ENCODE measurements around the gene SH3GLB2.
"Not testable (repeated sequence)": the region's sequence is repeated elsewhere in the genome, so short reads cannot be mapped to it uniquely, and the experiment has no call there.

The SH3GLB2 gene

GRCh38 chr9:129058965-129059795, 31.0 kb upstream of the SH3GLB2 start:
- in situ Hi-C loops (cut with HindIII; ENCODE audit: low pct_ligation_motif_present, low pct_unique_long_range_greater_than_20kb, low sequenced_read_pairs): no loop called here

GRCh38 chr9:129054163-129054851, 26.2 kb upstream of the SH3GLB2 start:
- DNase-seq: no peak
- in situ Hi-C loops (cut with HindIII; ENCODE audit: low pct_ligation_motif_present, low pct_unique_long_range_greater_than_20kb, low sequenced_read_pairs): no loop called here

More at GRCh38 chr9:129058965-129059795, 31.0 kb upstream of the SH3GLB2 start:
- DNase-seq: peak; percentile 48

- in situ Hi-C loops (cut with HindIII; ENCODE audit: low pct_ligation_motif_present, low pct_unique_long_range_greater_than_20kb, low sequenced_read_pairs): no loop called here
- no peak for DNase-seq
These were observed 24.9 kb upstream of the SH3GLB2 start for GRCh38 chr9:129053020-129053419.

DNA sequence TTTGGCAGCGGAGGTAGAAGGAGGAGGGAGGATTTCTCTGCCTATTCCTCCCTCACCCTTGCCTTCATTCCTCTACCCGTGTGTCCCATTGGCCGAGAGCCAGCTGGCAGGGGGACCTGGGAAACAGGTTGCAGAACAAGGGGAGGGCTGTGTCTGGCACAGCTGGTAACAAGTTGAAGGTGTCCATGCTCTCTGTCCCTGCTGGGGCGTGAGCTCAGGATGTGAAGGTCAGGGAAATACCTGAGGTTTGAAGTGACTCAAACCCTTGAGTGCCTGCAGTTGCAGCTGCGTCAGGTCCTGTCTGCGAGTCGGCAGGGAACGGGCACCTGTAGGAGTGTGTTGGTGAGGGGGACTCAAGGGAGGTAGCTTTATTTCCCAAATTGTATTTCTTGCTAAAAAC, 24.5 kb upstream of the SH3GLB2 start:
- in situ Hi-C loops (cut with HindIII; ENCODE audit: low pct_ligation_motif_present, low pct_unique_long_range_greater_than_20kb, low sequenced_read_pairs): no loop called here
- no peak for DNase-seq

DNA sequence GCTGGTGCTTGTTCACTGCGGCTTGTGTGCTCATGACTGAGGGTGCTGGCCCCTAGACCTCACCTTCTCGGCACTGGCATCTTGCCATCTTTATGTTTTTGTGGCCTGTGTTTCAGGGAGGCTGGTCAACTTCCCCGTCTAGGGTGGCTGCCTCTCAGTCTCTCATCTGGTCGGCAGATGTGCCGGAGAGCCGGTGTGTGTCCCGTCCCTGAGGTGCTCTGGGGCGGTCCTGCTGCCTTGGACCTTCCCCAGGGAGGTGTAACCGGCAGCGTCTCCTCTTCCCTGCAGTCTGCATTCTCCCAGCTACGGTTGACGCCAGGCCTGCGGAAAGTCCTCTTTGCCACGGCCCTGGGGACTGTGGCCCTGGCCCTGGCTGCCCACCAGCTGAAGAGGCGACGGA, 13.9 kb upstream of the SH3GLB2 start:
- in situ Hi-C loops (cut with HindIII; ENCODE audit: low pct_ligation_motif_present, low pct_unique_long_range_greater_than_20kb, low sequenced_read_pairs): no loop called here
- no peak for DNase-seq

DNA sequence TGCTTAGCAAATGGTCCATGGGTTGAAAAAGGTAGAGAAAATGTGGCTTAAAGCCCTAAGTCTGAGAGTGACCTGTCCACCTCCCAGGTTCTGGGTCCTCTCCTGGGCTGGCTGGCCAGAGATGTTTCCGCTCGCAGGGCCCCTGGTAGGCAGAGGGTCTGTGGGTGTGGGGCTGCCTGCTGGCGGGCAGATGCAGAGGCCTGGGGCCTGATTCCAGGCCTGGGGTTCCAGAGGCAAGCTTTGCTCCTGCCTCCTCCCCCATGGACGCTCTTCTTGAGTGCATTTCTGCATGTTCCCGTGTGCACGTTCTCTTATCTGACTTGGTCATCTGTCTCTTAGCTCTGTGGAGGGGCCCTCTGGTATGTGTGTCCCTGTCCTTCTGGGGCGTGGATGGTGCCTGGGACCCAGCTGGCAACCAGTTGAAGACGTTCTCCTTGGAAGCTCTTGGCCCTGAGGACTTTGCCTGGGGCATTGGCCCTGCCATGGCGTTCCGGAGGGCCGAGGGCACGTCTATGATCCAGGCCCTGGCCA, 12.0 kb upstream of the SH3GLB2 start:
- DNase-seq: no peak
- in situ Hi-C loops (cut with HindIII; ENCODE audit: low pct_ligation_motif_present, low pct_unique_long_range_greater_than_20kb, low sequenced_read_pairs): no loop called here

- in situ Hi-C loops (cut with HindIII; ENCODE audit: low pct_ligation_motif_present, low pct_unique_long_range_greater_than_20kb, low sequenced_read_pairs): no loop called here
- no peak for DNase-seq
These were observed 10.2 kb upstream of the SH3GLB2 start for GRCh38 chr9:129038109-129038852.

DNA sequence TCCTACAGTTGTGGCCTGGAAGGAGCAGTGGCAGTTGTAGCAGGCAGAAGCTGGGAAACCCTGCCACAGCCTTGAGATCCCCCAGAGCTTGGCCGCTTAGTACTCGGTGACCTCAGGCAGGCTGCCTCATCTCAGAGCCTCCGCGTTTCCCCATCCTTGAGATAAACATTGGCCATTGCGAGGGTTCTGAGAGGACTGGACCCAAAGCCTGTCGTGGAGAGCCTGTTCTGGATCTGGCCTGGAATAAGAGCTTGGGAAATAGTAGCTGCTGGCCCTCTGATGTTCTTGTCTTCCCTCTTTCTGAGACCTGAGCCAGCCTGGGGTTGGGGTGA, 9.6 kb upstream of the SH3GLB2 start:
- DNase-seq: no peak
- in situ Hi-C loops (cut with HindIII; ENCODE audit: low pct_ligation_motif_present, low pct_unique_long_range_greater_than_20kb, low sequenced_read_pairs): no loop called here

DNA sequence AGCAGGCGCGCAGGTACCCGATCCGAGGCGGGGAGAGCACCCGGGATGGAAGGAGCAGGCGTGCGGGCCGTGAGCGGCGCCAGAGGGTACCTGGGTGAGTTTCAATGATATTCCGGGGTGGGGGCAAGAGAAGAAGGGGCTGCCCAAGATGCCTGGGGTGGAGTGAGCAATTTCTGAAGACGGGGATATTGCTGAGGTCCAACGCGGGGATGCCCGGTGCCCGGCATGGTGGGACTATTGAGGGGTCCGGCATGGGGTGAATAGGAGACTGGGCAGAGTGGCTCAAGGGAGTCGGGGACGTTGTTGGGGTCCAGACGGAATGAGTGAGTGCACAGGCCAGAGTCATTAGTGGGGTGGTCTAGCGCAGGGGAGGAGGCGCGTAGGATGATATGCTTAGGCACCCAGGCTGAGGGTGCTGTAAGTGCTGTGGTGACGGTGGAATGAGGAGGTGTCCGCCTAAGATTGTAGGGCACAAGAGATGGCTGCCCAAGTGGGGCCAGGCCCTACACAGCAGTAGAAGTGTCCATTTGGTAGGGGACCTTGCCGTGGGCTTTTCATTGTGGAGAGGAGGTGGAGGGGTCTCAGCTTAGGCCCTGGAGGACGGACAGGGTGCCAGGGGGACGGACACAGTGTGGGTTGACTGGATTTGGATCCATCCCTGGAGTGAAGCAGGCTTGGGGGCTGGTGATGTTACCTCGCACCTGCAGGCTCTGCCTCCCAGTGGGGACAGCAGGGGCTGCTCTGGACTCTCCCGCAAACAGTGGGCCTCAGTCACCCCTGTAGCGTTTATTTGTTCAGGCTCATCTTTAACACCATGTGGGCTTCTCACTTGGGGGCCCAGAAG, 9.0 kb upstream of the SH3GLB2 start:
- DNase-seq: no peak
- in situ Hi-C loops (cut with HindIII; ENCODE audit: low pct_ligation_motif_present, low pct_unique_long_range_greater_than_20kb, low sequenced_read_pairs): no loop called here

DNA sequence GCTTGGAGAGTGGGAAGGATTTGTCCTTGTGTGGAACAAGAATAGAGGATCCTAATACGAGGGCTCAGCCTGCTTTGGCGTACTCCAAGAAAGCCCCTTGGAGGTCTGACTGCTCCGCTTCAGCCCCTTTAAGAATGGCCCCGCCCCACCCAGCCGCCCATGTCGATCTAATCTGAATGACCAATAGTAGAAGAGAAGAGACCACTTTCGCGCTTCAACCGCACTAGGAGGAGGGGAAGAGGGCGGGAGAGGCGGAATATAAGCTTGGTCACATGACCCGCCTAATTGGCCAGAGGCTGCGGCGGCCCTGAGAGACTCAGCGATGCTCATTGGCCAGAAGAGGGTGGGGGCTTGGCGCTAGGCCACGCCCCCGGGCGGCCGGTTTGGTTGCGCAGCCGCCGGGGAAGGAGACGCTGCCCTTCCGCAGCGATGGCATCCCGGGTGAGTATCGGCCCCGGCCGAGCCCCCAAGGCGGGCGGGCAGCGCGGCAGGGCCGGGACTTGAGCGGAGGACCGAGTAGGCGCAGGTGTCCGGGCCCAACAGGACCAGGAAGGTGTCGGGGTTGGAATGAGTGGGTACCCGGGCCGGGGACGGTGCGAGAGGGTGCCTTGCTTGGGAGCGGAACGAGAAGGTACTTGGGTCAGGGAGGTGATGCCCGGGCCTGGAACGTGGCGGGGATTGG, 8.3 kb upstream of the SH3GLB2 start, which contains the start of gene MIGA2:
MIGA2 (plus strand) TSS at position 386 of the 682 bp plus-strand sequence. CDS start 3,969 bp downstream, outside the sequence.
- peak; percentile 97 for DNase-seq
- in situ Hi-C loops (cut with HindIII; ENCODE audit: low pct_ligation_motif_present, low pct_unique_long_range_greater_than_20kb, low sequenced_read_pairs): no loop called here

DNA sequence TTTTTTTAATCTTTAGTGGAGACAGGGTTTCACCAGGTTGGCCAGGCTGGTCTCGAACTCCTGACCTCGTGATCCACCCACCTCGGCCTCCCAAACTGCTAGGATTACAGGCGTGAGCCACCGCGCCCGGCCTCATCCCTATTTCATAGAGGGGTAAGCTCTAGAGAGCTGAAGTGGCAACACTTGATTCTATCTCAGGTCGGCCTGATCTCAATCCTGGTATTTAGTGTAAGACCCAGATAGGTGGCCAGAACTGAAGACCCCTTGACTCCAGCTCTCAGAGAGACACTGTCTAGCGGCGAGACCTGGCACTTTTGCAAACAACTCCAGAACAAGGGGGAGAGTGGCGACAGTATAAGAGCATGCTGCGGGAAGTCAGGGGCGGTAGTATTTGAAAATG, 7.7 kb upstream of the SH3GLB2 start:
- in situ Hi-C loops (cut with HindIII; ENCODE audit: low pct_ligation_motif_present, low pct_unique_long_range_greater_than_20kb, low sequenced_read_pairs): not testable (repeated sequence)

DNA sequence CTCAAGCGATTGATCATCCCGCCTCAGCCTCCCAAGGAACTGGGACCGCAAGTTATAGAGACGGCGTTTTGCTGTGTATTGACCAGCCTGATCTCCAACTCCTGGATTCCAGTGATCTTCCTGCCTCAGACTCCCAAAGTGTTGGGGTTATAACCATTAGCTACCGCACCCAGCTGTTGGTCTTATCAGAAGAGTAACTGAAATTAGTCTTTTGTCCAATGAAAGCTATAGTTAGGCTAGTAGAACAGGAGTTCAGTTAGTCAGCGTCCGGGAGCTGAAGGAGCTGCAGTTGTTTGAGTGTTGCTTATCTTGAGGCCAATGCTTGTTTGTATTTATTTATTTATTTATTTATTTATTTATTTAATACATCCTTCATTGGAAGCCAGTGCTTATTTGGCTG, 5.1 kb upstream of the SH3GLB2 start:
- in situ Hi-C loops (cut with HindIII; ENCODE audit: low pct_ligation_motif_present, low pct_unique_long_range_greater_than_20kb, low sequenced_read_pairs): no loop called here
- no peak for DNase-seq

More for the DNA sequence above, 7.7 kb upstream of the SH3GLB2 start:
- not testable (repeated sequence) for DNase-seq

DNA sequence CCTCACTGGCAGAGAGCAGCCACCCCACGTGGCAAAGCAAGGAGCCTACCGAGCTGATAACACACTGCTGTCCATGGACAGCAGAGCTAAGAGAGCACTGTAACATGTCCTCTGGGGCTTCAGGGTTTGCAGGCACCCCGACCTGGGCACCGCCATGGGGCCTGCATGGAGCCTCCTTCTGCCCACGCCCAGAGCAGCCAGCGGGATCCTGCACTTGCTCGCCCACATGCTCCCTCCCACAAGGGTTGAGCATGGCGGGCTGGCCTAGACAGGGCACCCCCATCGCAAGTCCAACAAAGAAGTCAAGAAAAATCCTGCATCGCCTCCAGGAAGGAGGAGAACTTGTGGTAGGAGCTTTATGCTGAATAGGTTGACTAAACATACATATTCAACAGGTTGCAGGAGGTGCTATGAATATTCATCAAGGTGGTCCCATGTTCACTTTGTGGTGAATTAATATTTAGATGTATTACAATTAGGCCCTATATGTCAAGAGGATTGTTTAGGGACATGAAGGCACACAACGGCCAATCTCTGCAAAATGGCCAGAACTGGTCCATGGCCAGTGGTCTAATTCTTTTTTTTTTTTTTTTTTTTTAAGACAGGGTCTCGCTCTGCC, 4.5 kb upstream of the SH3GLB2 start:
- in situ Hi-C loops (cut with HindIII; ENCODE audit: low pct_ligation_motif_present, low pct_unique_long_range_greater_than_20kb, low sequenced_read_pairs): no loop called here
- no peak for DNase-seq

DNA sequence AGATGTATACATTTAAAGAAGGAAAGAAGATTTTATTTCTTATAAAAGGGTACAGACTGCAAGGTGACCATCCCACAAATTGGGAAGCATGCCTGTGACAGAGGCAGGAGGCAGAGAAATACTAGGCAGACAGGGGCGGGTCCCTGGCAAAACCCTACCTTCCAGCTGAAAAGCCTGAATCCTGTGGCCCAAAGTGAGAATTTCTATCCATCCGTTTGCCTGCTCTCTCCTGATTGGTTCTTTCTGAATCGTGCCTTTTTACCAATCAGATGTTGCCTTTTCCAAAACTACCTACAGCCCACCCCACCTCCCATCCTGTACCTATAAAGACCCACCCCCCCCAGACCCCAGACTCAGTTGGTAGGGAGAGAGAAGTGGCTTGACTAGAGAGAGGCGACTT, 3.4 kb upstream of the SH3GLB2 start:
- in situ Hi-C loops (cut with HindIII; ENCODE audit: low pct_ligation_motif_present, low pct_unique_long_range_greater_than_20kb, low sequenced_read_pairs): no loop called here
- DNase-seq: no peak

DNA sequence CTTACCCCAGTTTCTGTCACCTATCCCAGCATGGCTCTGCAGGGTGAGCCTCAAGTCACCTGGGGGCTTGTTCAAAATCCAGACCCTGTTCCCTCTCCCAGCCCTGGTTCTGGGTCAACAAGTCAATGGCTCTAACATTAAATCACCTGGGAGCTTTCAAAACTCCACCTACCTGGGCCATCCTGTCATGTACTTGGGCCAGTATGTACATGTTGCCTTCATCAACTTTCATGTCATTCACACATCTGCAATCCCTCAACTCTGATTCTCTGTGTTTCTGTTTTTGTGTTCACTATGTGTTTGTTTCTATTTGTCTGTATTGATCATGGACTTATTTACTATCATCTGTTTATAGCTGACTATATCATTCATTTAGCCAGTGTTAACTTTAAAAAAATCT, 2.1 kb upstream of the SH3GLB2 start:
- in situ Hi-C loops (cut with HindIII; ENCODE audit: low pct_ligation_motif_present, low pct_unique_long_range_greater_than_20kb, low sequenced_read_pairs): no loop called here
- DNase-seq: no peak

GRCh38 chr9:129027685-129028191, 393 bp downstream of the SH3GLB2 start:
- peak; percentile 55 for DNase-seq
- in situ Hi-C loops (cut with HindIII; ENCODE audit: low pct_ligation_motif_present, low pct_unique_long_range_greater_than_20kb, low sequenced_read_pairs): no loop called here

- peak; percentile 13 for DNase-seq
- in situ Hi-C loops (cut with HindIII; ENCODE audit: low pct_ligation_motif_present, low pct_unique_long_range_greater_than_20kb, low sequenced_read_pairs): no loop called here
These were observed 877 bp downstream of the SH3GLB2 start for GRCh38 chr9:129027224-129027684.

Measured in ACHN (cell line).